Measurements from ENCODE around the gene FSTL4. TPM values are rescaled to one million over a fixed set of nuclear protein-coding genes. Genes with fewer than 3 reads are reported as not detected.

Gene FSTL4
- total and polyA plus RNA-seq, 2 experiments from 2014 or later, result 1.4 to 2.8 TPM

GRCh38 chr5:133254803-133255202, 357.5 kb downstream of the FSTL4 start:
- Mint-ChIP-seq H3K4me1 (peaks cover 22% of the 10 kb centered on the region), H3K27ac (no peak overlapping the region), H3K4me3 (no peak overlapping the region), H3K27me3 (ENCODE audit: insufficient read depth, low read depth, poor library complexity) (peaks cover 12% of the 10 kb centered on the region), H3K36me3 (ENCODE audit: low read depth) (no peaks in the 10 kb centered on the region), H3K9me3 (no peaks in the 10 kb centered on the region)
- no peak overlapping the region for H2AFZ ChIP-seq
- no peaks in the 10 kb centered on the region for H3K9me2 ChIP-seq (ENCODE audit: insufficient read depth)
- no peaks in the 10 kb centered on the region for H3F3A ChIP-seq (replicated peaks; ENCODE audit: low read depth)
- DNase-seq (ENCODE audit: low spot score), result peak; percentile 20
- peak; percentile 33; the same call in 2 of the 3 replicates for ATAC-seq
- H3K79me2 ChIP-seq (replicated peaks; ENCODE audit: insufficient read depth), result no peaks in the 10 kb centered on the region
- H3K27ac ChIP-seq (ENCODE audit: low read depth), result no peak overlapping the region
- H4K20me1 ChIP-seq (replicated peaks; ENCODE audit: insufficient read depth), result no peaks in the 10 kb centered on the region
- TF ChIP-seq CTCF (conservative IDR thresholded peaks at IDR 0.05; ENCODE audit: low read depth in 2 of 2) (peak; percentile 16 to 57; a peak in 2 of 4 replicates), ETS1 (IDR thresholded peaks at IDR 0.05) (no peak)
- H3K4me3 ChIP-seq, result no peak overlapping the region
- H3K36me3 ChIP-seq (ENCODE audit: insufficient read depth), result no peaks in the 10 kb centered on the region
- no peak overlapping the region for H3K4me2 ChIP-seq
- no peaks in the 10 kb centered on the region for H3K27me3 ChIP-seq (ENCODE audit: insufficient read depth)
- 0 out of 2 replicates have a peak, but pooled peaks cover 3% of the 10 kb centered on the region for H3K4me1 ChIP-seq (ENCODE audit: insufficient read depth)

GRCh38 chr5:133253671-133254070, 358.7 kb downstream of the FSTL4 start:
- ATAC-seq (no peak), DNase-seq (ENCODE audit: low spot score) (no peak)
- H3K4me1 Mint-ChIP-seq, result peaks cover 11% of the 10 kb centered on the region
- no peaks in the 10 kb centered on the region for H3K36me3 Mint-ChIP-seq (ENCODE audit: low read depth)
- no peak overlapping the region for H3K4me3 Mint-ChIP-seq
- Histone ChIP-seq H3K4me2 (no peak overlapping the region), H3K9me2 (ENCODE audit: insufficient read depth) (no peaks in the 10 kb centered on the region), H3K4me1 (ENCODE audit: insufficient read depth) (no peaks in the 10 kb centered on the region), H4K20me1 (replicated peaks; ENCODE audit: insufficient read depth) (no peaks in the 10 kb centered on the region), H3K27me3 (ENCODE audit: insufficient read depth) (no peaks in the 10 kb centered on the region), H2AFZ (no peak overlapping the region), H3K36me3 (ENCODE audit: insufficient read depth) (no peaks in the 10 kb centered on the region), H3K79me2 (replicated peaks; ENCODE audit: insufficient read depth) (no peaks in the 10 kb centered on the region), H3F3A (replicated peaks; ENCODE audit: low read depth) (no peaks in the 10 kb centered on the region), H3K27ac (ENCODE audit: low read depth) (no peak overlapping the region), H3K4me3 (no peak overlapping the region)
- H3K9me3 Mint-ChIP-seq, result no peaks in the 10 kb centered on the region; the same call in 2 of the 3 replicates
- H3K27me3 Mint-ChIP-seq (ENCODE audit: insufficient read depth, low read depth, poor library complexity), result peaks cover 7% of the 10 kb centered on the region
- H3K27ac Mint-ChIP-seq, result no peak overlapping the region
- TF ChIP-seq ZNF331 (CRISPR knock-in tag; IDR thresholded peaks at IDR 0.05; ENCODE audit: low read depth), result no peak
- no peak for TF ChIP-seq ZNF114 (CRISPR knock-in tag; IDR thresholded peaks at IDR 0.05)
- TF ChIP-seq EZH2phosphoT487 (IDR thresholded peaks at IDR 0.05; ENCODE audit: unreplicated experiment), result no peak
- TF ChIP-seq STAT1 (IDR thresholded peaks at IDR 0.05; ENCODE audit: unreplicated experiment), result no peak
- TF ChIP-seq CTCF (conservative IDR thresholded peaks at IDR 0.05; ENCODE audit: low read depth in 2 of 2), result no peak
- TF ChIP-seq EZH2 (IDR thresholded peaks at IDR 0.05; ENCODE audit: low read depth, unreplicated experiment), result no peak
- TF ChIP-seq POLR2AphosphoS5 (IDR thresholded peaks at IDR 0.05; ENCODE audit: low read depth), result no peak
- TF ChIP-seq ETS1 (IDR thresholded peaks at IDR 0.05), result no peak
- TF ChIP-seq NANOG (IDR thresholded peaks at IDR 0.05; ENCODE audit: borderline replicate concordance), result no peak
- no peak for TF ChIP-seq CREB1 (CRISPR knock-in tag; IDR thresholded peaks at IDR 0.05; ENCODE audit: low read depth)
- no peak for TF ChIP-seq REST (IDR thresholded peaks at IDR 0.05; ENCODE audit: unreplicated experiment)
- no peak for TF ChIP-seq JUNB (IDR thresholded peaks at IDR 0.05; ENCODE audit: unreplicated experiment)
